WTC11 (cell line): ENCODE results near the gene TSPAN4. TPM values are rescaled to one million over a fixed set of nuclear protein-coding genes. Genes with fewer than 3 reads are reported as not detected.

Source experiments
- ATAC-seq: fragments of 200-7000 bp; cut with Tn5 transposase; 2 replicates; pipeline ENCODE4 v1.10.0; 2021; ENCODE audit warnings: mild to moderate bottlenecking, moderate library complexity
- CTCF ChIA-PET: fragments of 300-600 bp; sonication (Branson Sonifier 250); formaldehyde crosslinking; loops from one replicate; lab custom pipeline; 2021; ENCODE audit warnings: antibody characterized with exemption; lab: Charles Lee
- POLR2A ChIA-PET: fragments of 350-600 bp; sonication (Branson Sonifier 250); formaldehyde crosslinking; loops from one replicate; lab custom pipeline; 2021; ENCODE audit warnings: antibody characterized with exemption; lab: Charles Lee
- DNase-seq: peaks from one replicate; pipeline ENCODE4 v3.0.0; 2021; ENCODE audit warnings: low spot score
- H3K27ac Mint-ChIP-seq: 2 replicates; pipeline ENCODE4 v1.8.0; 2021; ENCODE audit warnings: mixed read lengths
- H3K27me3 Mint-ChIP-seq: 2 replicates; pipeline ENCODE4 v1.8.0; 2021; ENCODE audit warnings: low read depth, mild to moderate bottlenecking, moderate library complexity, mixed read lengths
- H3K36me3 Mint-ChIP-seq: 2 replicates; pipeline ENCODE4 v1.8.0; 2021; ENCODE audit warnings: mixed read lengths
- H3K4me1 Mint-ChIP-seq: 2 replicates; pipeline ENCODE4 v1.8.0; 2022; ENCODE audit warnings: mixed read lengths
- H3K4me3 Mint-ChIP-seq: 2 replicates; pipeline ENCODE4 v1.8.0; 2021; ENCODE audit warnings: mild to moderate bottlenecking, moderate library complexity, mixed read lengths
- H3K9me3 Mint-ChIP-seq: 2 replicates; pipeline ENCODE4 v1.8.0; 2021; ENCODE audit warnings: mixed read lengths
- EMX1 ChIP-seq: fragments of 250-450 bp; sonication (Bioruptor Pico); IDR thresholded peaks from 2 replicates; pipeline ENCODE4 v1.8.0; 2021; ENCODE audit warnings: mild to moderate bottlenecking
- ESRRA ChIP-seq: sonication (generic); formaldehyde crosslinking; IDR thresholded peaks from 2 replicates; pipeline ENCODE4 v1.8.1; 2022; ENCODE audit warnings: mild to moderate bottlenecking, missing genetic modification reagents, borderline replicate concordance
- FOXJ3 ChIP-seq: sonication (generic); formaldehyde crosslinking; IDR thresholded peaks from 2 replicates; pipeline ENCODE4 v1.9.0; 2021; ENCODE audit warnings: missing genetic modification reagents, mild to moderate bottlenecking, borderline replicate concordance
- GTF2I ChIP-seq: fragments of 250-450 bp; sonication (Bioruptor Pico); conservative IDR thresholded peaks from 2 replicates; pipeline ENCODE4 v1.4.0; 2021; ENCODE audit warnings: mild to moderate bottlenecking
- JAZF1 ChIP-seq: fragments of 250-450 bp; sonication (Bioruptor Pico); IDR thresholded peaks from 2 replicates; pipeline ENCODE4 v1.9.0; 2021; ENCODE audit warnings: moderate library complexity, mild to moderate bottlenecking, inconsistent platforms
- JUN ChIP-seq: sonication (generic); formaldehyde crosslinking; IDR thresholded peaks from 2 replicates; pipeline ENCODE4 v1.8.0; 2023; ENCODE audit warnings: mild to moderate bottlenecking, missing genetic modification reagents
- KAT7 ChIP-seq: sonication (generic); formaldehyde crosslinking; IDR thresholded peaks from 2 replicates; pipeline ENCODE4 v1.8.1; 2023; ENCODE audit warnings: missing genetic modification reagents, mild to moderate bottlenecking, borderline replicate concordance
- MYBL2 ChIP-seq: sonication (generic); formaldehyde crosslinking; IDR thresholded peaks from 2 replicates; pipeline ENCODE4 v1.8.1; 2023; ENCODE audit warnings: mild to moderate bottlenecking, moderate library complexity, missing genetic modification reagents
- NFATC4 ChIP-seq: fragments of 250-450 bp; sonication (Bioruptor Pico); IDR thresholded peaks from 2 replicates; pipeline ENCODE4 v1.9.0; 2021; ENCODE audit warnings: mild to moderate bottlenecking
- NFYB ChIP-seq: sonication (generic); formaldehyde crosslinking; conservative IDR thresholded peaks from 2 replicates; pipeline ENCODE4 v1.8.0; 2022; ENCODE audit warnings: low read depth, missing genetic modification reagents
- NR1H2 ChIP-seq: sonication (generic); formaldehyde crosslinking; IDR thresholded peaks from 2 replicates; pipeline ENCODE4 v1.9.0; 2021; ENCODE audit warnings: mild to moderate bottlenecking, moderate library complexity, missing genetic modification reagents
- RORB ChIP-seq: fragments of 250-450 bp; sonication (Bioruptor Pico); IDR thresholded peaks from 2 replicates; pipeline ENCODE4 v1.9.0; 2021; ENCODE audit warnings: mild to moderate bottlenecking
- TEAD4 ChIP-seq: sonication (generic); formaldehyde crosslinking; IDR thresholded peaks from 2 replicates; pipeline ENCODE4 v1.8.0; 2022; ENCODE audit warnings: mild to moderate bottlenecking, missing genetic modification reagents
- ZBTB21 ChIP-seq: sonication (generic); formaldehyde crosslinking; IDR thresholded peaks from 2 replicates; pipeline ENCODE4 v1.8.1; 2023; ENCODE audit warnings: mild to moderate bottlenecking, missing genetic modification reagents, borderline replicate concordance
- ZNF317 ChIP-seq: sonication (generic); formaldehyde crosslinking; IDR thresholded peaks from 2 replicates; pipeline ENCODE4 v1.8.1; 2023; ENCODE audit warnings: low read depth, mild to moderate bottlenecking, moderate library complexity, missing genetic modification reagents, borderline replicate concordance
- ZNF671 ChIP-seq: fragments of 250-450 bp; sonication (Bioruptor Pico); IDR thresholded peaks from 2 replicates; pipeline ENCODE4 v1.8.0; 2021; ENCODE audit warnings: mild to moderate bottlenecking
- total RNA-seq: library from RNA; stranded (reverse); gene quantifications from 3 replicates; pipeline ENCODE4 v1.2.3, GENCODE V29; 2021
- TF ChIP-seq, protein P1 (sequence below): sonication (generic); formaldehyde crosslinking; IDR thresholded peaks from 2 replicates; pipeline ENCODE4 v1.8.1; 2023; ENCODE audit warnings: mild to moderate bottlenecking, missing genetic modification reagents, moderate library complexity
- TF ChIP-seq, protein P2 (sequence below): fragments of 200-600 bp; IDR thresholded peaks from 2 replicates; pipeline ENCODE4 v1.8.0; 2022; ENCODE audit warnings: antibody characterized with exemption
- TF ChIP-seq, protein P3 (sequence below): fragments of 250-450 bp; sonication (Bioruptor Pico); IDR thresholded peaks from 2 replicates; pipeline ENCODE4 v1.9.0; 2021; ENCODE audit warnings: moderate library complexity, mild to moderate bottlenecking, inconsistent platforms, borderline replicate concordance
- TF ChIP-seq, protein P4 (sequence below): sonication (generic); formaldehyde crosslinking; IDR thresholded peaks from 2 replicates; pipeline ENCODE4 v1.8.1; 2023; ENCODE audit warnings: mild to moderate bottlenecking, missing genetic modification reagents, moderate library complexity
- TF ChIP-seq, protein P5 (sequence below): sonication (generic); formaldehyde crosslinking; IDR thresholded peaks from 2 replicates; pipeline ENCODE4 v1.8.0; 2022; ENCODE audit warnings: missing genetic modification reagents
- TF ChIP-seq, protein P6 (sequence below): sonication (generic); formaldehyde crosslinking; IDR thresholded peaks from 2 replicates; pipeline ENCODE4 v1.8.1; 2023; ENCODE audit warnings: mild to moderate bottlenecking, missing genetic modification reagents
- TF ChIP-seq, protein P7 (sequence below): sonication (generic); formaldehyde crosslinking; IDR thresholded peaks from 2 replicates; pipeline ENCODE4 v1.8.1; 2022; ENCODE audit warnings: mild to moderate bottlenecking, moderate library complexity, missing genetic modification reagents

Gene TSPAN4
- total RNA-seq, 1 experiment from 2014 or later = 94.3 TPM

DNA sequence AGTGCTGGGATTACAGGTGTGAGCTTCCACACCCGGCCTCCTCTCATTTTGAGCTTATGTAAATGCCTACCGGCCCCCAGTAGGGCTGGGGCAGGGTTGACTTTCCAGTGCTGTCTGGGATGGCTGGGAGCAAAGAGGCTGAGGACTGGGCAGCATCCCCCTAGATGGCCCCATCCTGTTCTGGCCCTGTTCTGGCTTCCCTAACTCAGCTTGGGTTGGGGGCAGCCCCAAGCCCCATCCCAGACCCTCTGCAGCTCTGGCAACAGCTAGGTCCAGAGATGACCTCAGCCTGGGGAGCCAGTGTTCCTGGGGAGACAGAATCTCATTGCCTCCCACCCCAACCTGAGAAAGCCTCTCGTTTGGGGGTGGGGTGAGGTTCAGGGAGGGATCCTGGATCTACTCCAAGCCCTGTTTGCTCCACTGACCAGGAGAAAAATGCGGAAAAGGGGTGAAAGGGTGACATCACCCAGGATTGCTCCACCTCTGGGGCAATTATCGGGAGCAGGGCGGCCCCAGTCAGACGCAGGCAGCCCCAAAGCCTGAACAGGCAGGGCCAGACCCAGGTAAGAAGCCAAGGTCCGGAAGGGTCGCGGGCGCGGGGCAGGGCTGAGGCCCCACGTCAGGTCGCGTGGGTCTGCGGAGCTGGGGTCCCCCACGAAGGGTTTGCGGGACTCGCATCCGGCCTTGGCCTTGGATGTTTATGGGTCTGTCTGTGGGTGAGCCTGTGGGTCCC lies 24.1 kb upstream of the TSPAN4 start, which contains the start of gene PNPLA2:
PNPLA2 (plus strand) TSS at position 519 of the 733 bp plus-strand sequence. CDS start 805 bp downstream, outside the sequence.
- TF ChIP-seq NR1H2 (CRISPR knock-in tag) = no peak
- no peak for TF ChIP-seq ZNF317
- TF ChIP-seq ZNF671 (CRISPR knock-in tag) = no peak
- TF ChIP-seq JUN (CRISPR knock-in tag) = no peak
- TF ChIP-seq NFYB (CRISPR knock-in tag) = no peak
- no peak for TF ChIP-seq JAZF1 (CRISPR knock-in tag)
- TF ChIP-seq RORB = no peak
- TF ChIP-seq, protein P1, sequence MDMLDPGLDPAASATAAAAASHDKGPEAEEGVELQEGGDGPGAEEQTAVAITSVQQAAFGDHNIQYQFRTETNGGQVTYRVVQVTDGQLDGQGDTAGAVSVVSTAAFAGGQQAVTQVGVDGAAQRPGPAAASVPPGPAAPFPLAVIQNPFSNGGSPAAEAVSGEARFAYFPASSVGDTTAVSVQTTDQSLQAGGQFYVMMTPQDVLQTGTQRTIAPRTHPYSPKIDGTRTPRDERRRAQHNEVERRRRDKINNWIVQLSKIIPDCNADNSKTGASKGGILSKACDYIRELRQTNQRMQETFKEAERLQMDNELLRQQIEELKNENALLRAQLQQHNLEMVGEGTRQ = no peak
- TF ChIP-seq EMX1 = no peak
- no peak for TF ChIP-seq MYBL2 (CRISPR knock-in tag)
- no peak for TF ChIP-seq ESRRA (CRISPR knock-in tag)
- TF ChIP-seq ZBTB21 (CRISPR knock-in tag) = no peak
- CTCF ChIA-PET = interaction anchor here (1.0 to 2.7 kb wide), 10 partner anchors 10 to 243 kb away, joined by 3 to 26 read pairs (median 4); partner anchors contain the start of genes AP2A2 and CRACR2B
- peak; percentile 2 for ATAC-seq
- Mint-ChIP-seq H3K27me3 (no peaks in the 10 kb centered on the region), H3K4me3 (peak within 1 kb of the TSS; percentile 72), H3K4me1 (peaks cover 5% of the 10 kb centered on the region), H3K36me3 (no peaks in the 10 kb centered on the region), H3K9me3 (no peaks in the 10 kb centered on the region), H3K27ac (no peak within 1 kb of the TSS)
- DNase-seq = peak; percentile 36
- POLR2A ChIA-PET = interaction anchor here (1.1 to 3.4 kb wide), 6 partner anchors 10 to 29 kb away, joined by 3 to 38 read pairs (median 8); partner anchors contain the start of genes CD151, CEND1, CRACR2B and RPLP2

DNA sequence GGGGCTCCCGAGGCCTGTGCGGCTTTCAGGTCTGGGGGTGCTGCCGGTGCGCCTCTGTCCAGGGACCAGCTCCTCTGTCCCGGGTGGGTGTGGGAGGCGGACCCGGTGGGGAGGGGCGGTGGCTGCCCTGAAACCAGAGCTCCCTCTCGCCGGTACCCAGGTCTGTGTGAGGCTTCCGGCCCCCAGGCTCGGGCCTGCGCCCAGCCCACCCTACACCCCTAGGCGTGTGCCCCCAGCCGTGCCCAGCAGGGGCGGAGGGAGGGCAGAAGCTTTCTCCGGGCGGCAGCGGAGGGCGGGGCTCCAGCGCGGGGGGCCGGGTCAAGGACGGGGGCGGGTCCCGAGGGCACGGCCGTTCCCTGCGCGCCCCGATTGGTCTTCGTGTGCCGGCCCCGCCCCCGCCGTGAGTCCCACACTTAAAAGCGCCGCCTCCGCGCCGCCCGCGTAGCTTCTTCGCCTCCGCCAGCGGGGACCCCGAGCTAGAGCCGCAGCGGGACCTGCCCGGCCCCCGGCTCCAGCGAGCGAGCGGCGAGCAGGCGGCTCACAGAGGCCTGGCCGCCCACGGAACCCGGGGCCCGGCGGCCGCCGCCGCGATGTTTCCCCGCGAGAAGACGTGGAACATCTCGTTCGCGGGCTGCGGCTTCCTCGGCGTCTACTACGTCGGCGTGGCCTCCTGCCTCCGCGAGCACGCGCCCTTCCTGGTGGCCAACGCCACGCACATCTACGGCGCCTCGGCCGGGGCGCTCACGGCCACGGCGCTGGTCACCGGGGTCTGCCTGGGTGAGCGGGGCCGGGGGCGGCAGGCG lies 23.3 kb upstream of the TSPAN4 start:
- ATAC-seq = peak; percentile 63
- peaks cover 5% of the 10 kb centered on the region for H3K4me1 Mint-ChIP-seq
- H3K27me3 Mint-ChIP-seq = no peaks in the 10 kb centered on the region
- peak; percentile 93 for DNase-seq
- no peaks in the 10 kb centered on the region for H3K36me3 Mint-ChIP-seq
- H3K9me3 Mint-ChIP-seq = no peaks in the 10 kb centered on the region
- CTCF ChIA-PET = interaction anchor here (0.8 to 2.7 kb wide), 14 partner anchors 10 to 244 kb away, joined by 3 to 26 read pairs (median 4); partner anchors contain the start of genes AP2A2 and CRACR2B
- POLR2A ChIA-PET = interaction anchor here (1.1 to 3.4 kb wide), 7 partner anchors 10 to 29 kb away, joined by 3 to 38 read pairs (median 6); partner anchors contain the start of genes CD151, CEND1, CRACR2B and RPLP2
- peak overlapping the region; percentile 72 for H3K4me3 Mint-ChIP-seq
- H3K27ac Mint-ChIP-seq = no peak overlapping the region
- TF ChIP-seq KAT7 (no peak), TEAD4 (CRISPR knock-in tag) (no peak), NFATC4 (CRISPR knock-in tag) (0 out of 2 replicates have a peak, but pooled peaks have one; percentile 33), FOXJ3 (CRISPR knock-in tag) (no peak), GTF2I (CRISPR knock-in tag) (no peak)
- TF ChIP-seq, protein P2, sequence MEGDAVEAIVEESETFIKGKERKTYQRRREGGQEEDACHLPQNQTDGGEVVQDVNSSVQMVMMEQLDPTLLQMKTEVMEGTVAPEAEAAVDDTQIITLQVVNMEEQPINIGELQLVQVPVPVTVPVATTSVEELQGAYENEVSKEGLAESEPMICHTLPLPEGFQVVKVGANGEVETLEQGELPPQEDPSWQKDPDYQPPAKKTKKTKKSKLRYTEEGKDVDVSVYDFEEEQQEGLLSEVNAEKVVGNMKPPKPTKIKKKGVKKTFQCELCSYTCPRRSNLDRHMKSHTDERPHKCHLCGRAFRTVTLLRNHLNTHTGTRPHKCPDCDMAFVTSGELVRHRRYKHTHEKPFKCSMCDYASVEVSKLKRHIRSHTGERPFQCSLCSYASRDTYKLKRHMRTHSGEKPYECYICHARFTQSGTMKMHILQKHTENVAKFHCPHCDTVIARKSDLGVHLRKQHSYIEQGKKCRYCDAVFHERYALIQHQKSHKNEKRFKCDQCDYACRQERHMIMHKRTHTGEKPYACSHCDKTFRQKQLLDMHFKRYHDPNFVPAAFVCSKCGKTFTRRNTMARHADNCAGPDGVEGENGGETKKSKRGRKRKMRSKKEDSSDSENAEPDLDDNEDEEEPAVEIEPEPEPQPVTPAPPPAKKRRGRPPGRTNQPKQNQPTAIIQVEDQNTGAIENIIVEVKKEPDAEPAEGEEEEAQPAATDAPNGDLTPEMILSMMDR = no peak
- TF ChIP-seq, protein P3, sequence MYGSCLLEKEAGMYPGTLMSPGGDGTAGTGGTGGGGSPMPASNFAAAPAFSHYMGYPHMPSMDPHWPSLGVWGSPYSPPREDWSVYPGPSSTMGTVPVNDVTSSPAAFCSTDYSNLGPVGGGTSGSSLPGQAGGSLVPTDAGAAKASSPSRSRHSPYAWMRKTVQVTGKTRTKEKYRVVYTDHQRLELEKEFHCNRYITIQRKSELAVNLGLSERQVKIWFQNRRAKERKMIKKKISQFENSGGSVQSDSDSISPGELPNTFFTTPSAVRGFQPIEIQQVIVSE (CRISPR knock-in tag) = no peak
- TF ChIP-seq, protein P4, sequence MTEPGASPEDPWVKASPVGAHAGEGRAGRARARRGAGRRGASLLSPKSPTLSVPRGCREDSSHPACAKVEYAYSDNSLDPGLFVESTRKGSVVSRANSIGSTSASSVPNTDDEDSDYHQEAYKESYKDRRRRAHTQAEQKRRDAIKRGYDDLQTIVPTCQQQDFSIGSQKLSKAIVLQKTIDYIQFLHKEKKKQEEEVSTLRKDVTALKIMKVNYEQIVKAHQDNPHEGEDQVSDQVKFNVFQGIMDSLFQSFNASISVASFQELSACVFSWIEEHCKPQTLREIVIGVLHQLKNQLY (CRISPR knock-in tag) = no peak
- TF ChIP-seq, protein P5, sequence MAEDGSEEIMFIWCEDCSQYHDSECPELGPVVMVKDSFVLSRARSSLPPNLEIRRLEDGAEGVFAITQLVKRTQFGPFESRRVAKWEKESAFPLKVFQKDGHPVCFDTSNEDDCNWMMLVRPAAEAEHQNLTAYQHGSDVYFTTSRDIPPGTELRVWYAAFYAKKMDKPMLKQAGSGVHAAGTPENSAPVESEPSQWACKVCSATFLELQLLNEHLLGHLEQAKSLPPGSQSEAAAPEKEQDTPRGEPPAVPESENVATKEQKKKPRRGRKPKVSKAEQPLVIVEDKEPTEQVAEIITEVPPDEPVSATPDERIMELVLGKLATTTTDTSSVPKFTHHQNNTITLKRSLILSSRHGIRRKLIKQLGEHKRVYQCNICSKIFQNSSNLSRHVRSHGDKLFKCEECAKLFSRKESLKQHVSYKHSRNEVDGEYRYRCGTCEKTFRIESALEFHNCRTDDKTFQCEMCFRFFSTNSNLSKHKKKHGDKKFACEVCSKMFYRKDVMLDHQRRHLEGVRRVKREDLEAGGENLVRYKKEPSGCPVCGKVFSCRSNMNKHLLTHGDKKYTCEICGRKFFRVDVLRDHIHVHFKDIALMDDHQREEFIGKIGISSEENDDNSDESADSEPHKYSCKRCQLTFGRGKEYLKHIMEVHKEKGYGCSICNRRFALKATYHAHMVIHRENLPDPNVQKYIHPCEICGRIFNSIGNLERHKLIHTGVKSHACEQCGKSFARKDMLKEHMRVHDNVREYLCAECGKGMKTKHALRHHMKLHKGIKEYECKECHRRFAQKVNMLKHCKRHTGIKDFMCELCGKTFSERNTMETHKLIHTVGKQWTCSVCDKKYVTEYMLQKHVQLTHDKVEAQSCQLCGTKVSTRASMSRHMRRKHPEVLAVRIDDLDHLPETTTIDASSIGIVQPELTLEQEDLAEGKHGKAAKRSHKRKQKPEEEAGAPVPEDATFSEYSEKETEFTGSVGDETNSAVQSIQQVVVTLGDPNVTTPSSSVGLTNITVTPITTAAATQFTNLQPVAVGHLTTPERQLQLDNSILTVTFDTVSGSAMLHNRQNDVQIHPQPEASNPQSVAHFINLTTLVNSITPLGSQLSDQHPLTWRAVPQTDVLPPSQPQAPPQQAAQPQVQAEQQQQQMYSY (CRISPR knock-in tag) = no peak
- TF ChIP-seq, protein P6, sequence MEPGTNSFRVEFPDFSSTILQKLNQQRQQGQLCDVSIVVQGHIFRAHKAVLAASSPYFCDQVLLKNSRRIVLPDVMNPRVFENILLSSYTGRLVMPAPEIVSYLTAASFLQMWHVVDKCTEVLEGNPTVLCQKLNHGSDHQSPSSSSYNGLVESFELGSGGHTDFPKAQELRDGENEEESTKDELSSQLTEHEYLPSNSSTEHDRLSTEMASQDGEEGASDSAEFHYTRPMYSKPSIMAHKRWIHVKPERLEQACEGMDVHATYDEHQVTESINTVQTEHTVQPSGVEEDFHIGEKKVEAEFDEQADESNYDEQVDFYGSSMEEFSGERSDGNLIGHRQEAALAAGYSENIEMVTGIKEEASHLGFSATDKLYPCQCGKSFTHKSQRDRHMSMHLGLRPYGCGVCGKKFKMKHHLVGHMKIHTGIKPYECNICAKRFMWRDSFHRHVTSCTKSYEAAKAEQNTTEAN (CRISPR knock-in tag) = no peak
- TF ChIP-seq, protein P7, sequence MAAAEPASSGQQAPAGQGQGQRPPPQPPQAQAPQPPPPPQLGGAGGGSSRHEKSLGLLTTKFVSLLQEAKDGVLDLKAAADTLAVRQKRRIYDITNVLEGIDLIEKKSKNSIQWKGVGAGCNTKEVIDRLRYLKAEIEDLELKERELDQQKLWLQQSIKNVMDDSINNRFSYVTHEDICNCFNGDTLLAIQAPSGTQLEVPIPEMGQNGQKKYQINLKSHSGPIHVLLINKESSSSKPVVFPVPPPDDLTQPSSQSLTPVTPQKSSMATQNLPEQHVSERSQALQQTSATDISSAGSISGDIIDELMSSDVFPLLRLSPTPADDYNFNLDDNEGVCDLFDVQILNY (CRISPR knock-in tag) = 0 out of 2 replicates have a peak, but pooled peaks have one; percentile 44
